Trophoblast cell (in vitro differentiated cells and primary cell): ENCODE data around the gene MYLK2.

Source experiments
- DNase-seq, 2 donors: peaks; one replicate each; pipeline ENCODE4 v3.0.0-alpha.2; 2016
- H2AFZ ChIP-seq: 2 replicates; pipeline ENCODE4 v1.6.1; 2013; ENCODE audit warnings: low read length, moderate library complexity, mild to moderate bottlenecking; ENCODE audit not compliant: insufficient read depth, poor library complexity
- H2AK5ac ChIP-seq: 2 replicates; pipeline ENCODE4 v1.6.1; 2013; ENCODE audit warnings: mild to moderate bottlenecking, low read length
- H2BK120ac ChIP-seq: 2 replicates; pipeline ENCODE4 v1.6.1; 2013; ENCODE audit warnings: low read length, mild to moderate bottlenecking, moderate library complexity; ENCODE audit not compliant: insufficient read depth, poor library complexity
- H2BK12ac ChIP-seq: 2 replicates; pipeline ENCODE4 v1.6.1; 2013; ENCODE audit warnings: mild to moderate bottlenecking, low read length, moderate library complexity
- H2BK5ac ChIP-seq: 2 replicates; pipeline ENCODE4 v1.6.1; 2013; ENCODE audit warnings: low read length, low read depth, moderate library complexity, mild to moderate bottlenecking; ENCODE audit not compliant: poor library complexity
- H3K14ac ChIP-seq: 2 replicates; pipeline ENCODE4 v1.6.1; 2013; ENCODE audit warnings: mild to moderate bottlenecking, low read length
- H3K18ac ChIP-seq: 2 replicates; pipeline ENCODE4 v1.6.1; 2013; ENCODE audit warnings: mild to moderate bottlenecking, low read length
- H3K23ac ChIP-seq: 2 replicates; pipeline ENCODE4 v1.6.1; 2013; ENCODE audit warnings: low read length
- H3K27ac ChIP-seq: 2 replicates; pipeline ENCODE4 v1.5.1; 2013; ENCODE audit warnings: low read depth, mild to moderate bottlenecking, inconsistent platforms, low read length, moderate library complexity
- H3K27me3 ChIP-seq: 2 replicates; pipeline ENCODE4 v1.6.1; 2013; ENCODE audit warnings: inconsistent platforms, mild to moderate bottlenecking, low read length, moderate library complexity; ENCODE audit not compliant: insufficient read depth
- H3K36me3 ChIP-seq, 2 experiments: 1 replicate in 1 of 2; 2 replicates in 1 of 2; pipeline ENCODE4 v1.6.1; 2013; ENCODE audit warnings: low read length in 2 of 2, mild to moderate bottlenecking in 2 of 2, moderate library complexity in 1 of 2; ENCODE audit not compliant: insufficient read depth in 2 of 2, control insufficient read depth in 1 of 2
- H3K4ac ChIP-seq: 2 replicates; pipeline ENCODE4 v1.6.1; 2013; ENCODE audit warnings: low read depth, mild to moderate bottlenecking, low read length, moderate library complexity
- H3K4me1 ChIP-seq, 2 experiments: 1 replicate in 1 of 2; 2 replicates in 1 of 2; pipeline ENCODE4 v1.6.1; 2013; ENCODE audit warnings: low read length in 2 of 2, mild to moderate bottlenecking in 2 of 2, moderate library complexity in 1 of 2; ENCODE audit not compliant: insufficient read depth in 2 of 2, control insufficient read depth in 1 of 2
- H3K4me2 ChIP-seq: 2 replicates; pipeline ENCODE4 v1.6.1; 2013; ENCODE audit warnings: inconsistent platforms, mild to moderate bottlenecking, low read length, moderate library complexity
- H3K4me3 ChIP-seq: 2 replicates; pipeline ENCODE4 v1.5.1; 2013; ENCODE audit warnings: mild to moderate bottlenecking, low read depth, low read length, inconsistent platforms
- H3K79me1 ChIP-seq: one replicate; pipeline ENCODE4 v1.6.1; 2013; ENCODE audit warnings: low read length
- H3K79me2 ChIP-seq: 2 replicates; pipeline ENCODE4 v1.6.1; 2013; ENCODE audit warnings: low read length, mild to moderate bottlenecking; ENCODE audit not compliant: control insufficient read depth, insufficient read depth, poor library complexity
- H3K9ac ChIP-seq: 2 replicates; pipeline ENCODE4 v1.6.1; 2013; ENCODE audit warnings: mild to moderate bottlenecking, low read length
- H3K9me3 ChIP-seq: 2 replicates; pipeline ENCODE4 v1.6.1; 2013; ENCODE audit warnings: low read depth, mild to moderate bottlenecking, control low read depth, inconsistent platforms, low read length; ENCODE audit not compliant: insufficient read depth
- H4K12ac ChIP-seq: 2 replicates; pipeline ENCODE4 v1.6.1; 2013; ENCODE audit warnings: low read depth, mild to moderate bottlenecking, low read length, moderate library complexity
- H4K8ac ChIP-seq: 2 replicates; pipeline ENCODE4 v1.6.1; 2013; ENCODE audit warnings: low read depth, mild to moderate bottlenecking, low read length, moderate library complexity
- H4K91ac ChIP-seq: one replicate; pipeline ENCODE4 v1.6.1; 2013; ENCODE audit warnings: low read depth, mild to moderate bottlenecking, low read length, moderate library complexity
- WGBS: extraction: QIAGEN DNeasy Blood & Tissue Kit; methylation state at CpG from one replicate; pipeline ENCODE4 v1.1.7; 2013; ENCODE audit warnings: missing lambda C conversion rate; ENCODE audit not compliant: insufficient read length, insufficient coverage; ENCODE audit errors: extremely low coverage; 5-methylcytosine and 5-hydroxymethylcytosine counted together

The MYLK2 gene

DNA sequence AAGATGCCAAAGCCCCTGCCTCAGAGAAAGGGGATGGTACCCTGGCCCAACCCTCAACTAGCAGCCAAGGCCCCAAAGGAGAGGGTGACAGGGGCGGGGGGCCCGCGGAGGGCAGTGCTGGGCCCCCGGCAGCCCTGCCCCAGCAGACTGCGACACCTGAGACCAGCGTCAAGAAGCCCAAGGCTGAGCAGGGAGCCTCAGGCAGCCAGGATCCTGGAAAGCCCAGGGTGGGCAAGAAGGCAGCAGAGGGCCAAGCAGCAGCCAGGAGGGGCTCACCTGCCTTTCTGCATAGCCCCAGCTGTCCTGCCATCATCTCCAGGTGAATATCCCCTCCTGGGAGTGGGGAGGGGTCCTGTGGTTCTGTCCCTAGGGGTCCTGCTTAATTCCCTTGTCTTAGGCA is 1.1 kb downstream of the MYLK2 start:
- Histone ChIP-seq H4K12ac (no peak overlapping the region), H3K79me1 (no peaks in the 10 kb centered on the region), H3K36me3 (no peaks in the 10 kb centered on the region), H3K18ac (no peak overlapping the region), H3K4me3 (no peak overlapping the region), H3K4ac (no peak overlapping the region), H3K4me1 (peaks cover 0 to 3% of the 10 kb centered on the region in 2 experiments), H2BK12ac (no peak overlapping the region), H2AK5ac (no peak overlapping the region), H3K27ac (no peak overlapping the region), H2BK5ac (no peak overlapping the region), H3K9ac (no peak overlapping the region), H2BK120ac (no peak overlapping the region), H2AFZ (no peak overlapping the region), H3K27me3 (no peaks in the 10 kb centered on the region), H4K8ac (no peak overlapping the region), H3K14ac (no peak overlapping the region), H3K4me2 (no peak overlapping the region), H4K91ac (no peak overlapping the region), H3K79me2 (no peaks in the 10 kb centered on the region), H3K9me3 (no peaks in the 10 kb centered on the region), H3K23ac (no peak overlapping the region)
- no CpG with 5 or more reads among the region's 6 CpGs for WGBS
- no peak for DNase-seq

GRCh38 chr20:31821427-31821826 is 2.3 kb downstream of the MYLK2 start:
- H3K4me3 ChIP-seq: no peak overlapping the region
- no peak for DNase-seq
- no peaks in the 10 kb centered on the region for H3K79me2 ChIP-seq
- peaks cover 0 to 3% of the 10 kb centered on the region in 2 experiments for H3K4me1 ChIP-seq
- no peak overlapping the region for H3K4me2 ChIP-seq
- no peak overlapping the region for H3K27ac ChIP-seq
- no peak overlapping the region for H3K4ac ChIP-seq
- H2BK5ac ChIP-seq: no peak overlapping the region
- no peak overlapping the region for H2AK5ac ChIP-seq
- H4K91ac ChIP-seq: no peak overlapping the region
- no peak overlapping the region for H3K9ac ChIP-seq
- no peak overlapping the region for H3K18ac ChIP-seq
- H3K23ac ChIP-seq: no peak overlapping the region
- no peak overlapping the region for H2BK12ac ChIP-seq
- H2AFZ ChIP-seq: no peak overlapping the region
- H2BK120ac ChIP-seq: no peak overlapping the region
- no peak overlapping the region for H3K14ac ChIP-seq
- H3K36me3 ChIP-seq: no peaks in the 10 kb centered on the region
- WGBS: no CpG with 5 or more reads among the region's 5 CpGs
- no peaks in the 10 kb centered on the region for H3K27me3 ChIP-seq
- H4K8ac ChIP-seq: no peak overlapping the region
- H3K79me1 ChIP-seq: no peaks in the 10 kb centered on the region
- H3K9me3 ChIP-seq: no peaks in the 10 kb centered on the region
- no peak overlapping the region for H4K12ac ChIP-seq

- Histone ChIP-seq H3K4me3 (no peak overlapping the region), H3K23ac (no peak overlapping the region), H3K14ac (no peak overlapping the region), H3K79me2 (no peaks in the 10 kb centered on the region), H2BK5ac (no peak overlapping the region), H2AFZ (no peak overlapping the region), H3K36me3 (no peaks in the 10 kb centered on the region), H4K91ac (no peak overlapping the region), H3K4ac (no peak overlapping the region), H2AK5ac (no peak overlapping the region), H4K12ac (no peak overlapping the region), H2BK120ac (no peak overlapping the region), H3K27ac (no peak overlapping the region), H3K4me2 (no peak overlapping the region), H3K79me1 (no peaks in the 10 kb centered on the region), H3K4me1 (peaks cover 0 to 3% of the 10 kb centered on the region in 2 experiments), H4K8ac (no peak overlapping the region), H3K9ac (no peak overlapping the region), H2BK12ac (no peak overlapping the region), H3K18ac (no peak overlapping the region), H3K9me3 (no peaks in the 10 kb centered on the region), H3K27me3 (no peaks in the 10 kb centered on the region)
- DNase-seq: peak; percentile 46 to 71
- WGBS: no CpG with 5 or more reads among the region's 29 CpGs
Measured at GRCh38 chr20:31822421-31823330, 3.5 kb downstream of the MYLK2 start.

- no CpG with 5 or more reads among the region's 14 CpGs for WGBS
- Histone ChIP-seq H2AK5ac (peak overlapping the region; percentile 11), H3K18ac (no peak overlapping the region), H4K8ac (no peak overlapping the region), H3K9me3 (peaks cover 1% of the 10 kb centered on the region), H3K4me1 (peaks cover 0 to 3% of the 10 kb centered on the region in 2 experiments), H3K27ac (no peak overlapping the region), H3K23ac (no peak overlapping the region), H4K91ac (no peak overlapping the region), H2BK5ac (no peak overlapping the region), H3K4ac (no peak overlapping the region), H3K9ac (no peak overlapping the region), H3K27me3 (no peaks in the 10 kb centered on the region), H2AFZ (no peak overlapping the region), H2BK120ac (no peak overlapping the region), H3K4me3 (no peak overlapping the region), H3K79me2 (no peaks in the 10 kb centered on the region), H3K4me2 (no peak overlapping the region), H4K12ac (no peak overlapping the region), H3K79me1 (no peaks in the 10 kb centered on the region), H3K36me3 (no peaks in the 10 kb centered on the region), H2BK12ac (no peak overlapping the region), H3K14ac (no peak overlapping the region)
- DNase-seq: no peak
Measured at GRCh38 chr20:31823360-31824124, 4.4 kb downstream of the MYLK2 start.
